ENCODE results near the gene LRRC75A. TPM values are rescaled to one million over a fixed set of nuclear protein-coding genes. Genes with fewer than 3 reads are reported as not detected.

Gene LRRC75A
- total RNA-seq, 1 experiment from 2014 or later: 10.1 TPM

DNA sequence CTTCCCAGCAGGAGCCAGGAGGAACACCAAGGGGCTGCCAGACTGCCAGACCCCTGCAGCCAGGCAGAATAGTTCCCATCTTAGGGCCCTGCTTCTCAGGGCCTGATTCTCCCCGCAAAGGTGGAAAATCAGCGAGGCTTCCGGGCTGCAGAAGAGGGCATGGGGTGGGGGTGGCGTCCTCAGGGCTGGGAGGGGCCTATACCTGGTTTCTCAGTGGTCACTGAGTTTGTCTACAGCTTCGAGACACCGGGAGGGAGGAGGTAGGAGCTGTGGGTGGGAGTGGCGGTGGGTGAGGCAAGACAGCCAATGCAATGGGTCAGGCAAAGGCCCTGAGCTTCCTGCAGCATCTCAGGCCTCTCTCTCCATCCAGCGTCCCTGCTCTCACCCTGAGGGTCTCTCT, 14.3 kb downstream of the LRRC75A start:
- Histone ChIP-seq H2BK20ac (ENCODE audit: low read depth, low read length, poor library complexity, severe bottlenecking) (no peak overlapping the region), H3K23me2 (ENCODE audit: insufficient read length, low read depth, low read length, poor library complexity, severe bottlenecking) (no peaks in the 10 kb centered on the region), H3K14ac (ENCODE audit: insufficient read depth, low read length) (no peak overlapping the region), H3K79me1 (ENCODE audit: insufficient read depth, low read depth, low read length, poor library complexity, severe bottlenecking) (no peaks in the 10 kb centered on the region), H3K18ac (ENCODE audit: insufficient read length, low read depth, low read length) (no peak overlapping the region), H2AK5ac (ENCODE audit: insufficient read length, low read length) (no peak overlapping the region), H3K79me2 (ENCODE audit: insufficient read depth, low read length) (no peaks in the 10 kb centered on the region; the same call in 1 of the 2 replicates), H2BK120ac (ENCODE audit: low read depth, low read length, poor library complexity, severe bottlenecking) (no peak overlapping the region), H3K4me2 (ENCODE audit: insufficient read depth, insufficient read length, low read length) (no peak overlapping the region), H2AFZ (ENCODE audit: low read length) (no peak overlapping the region), H3K23ac (ENCODE audit: insufficient read length, low read depth, low read length) (no peak overlapping the region), H3K4ac (ENCODE audit: low read depth, low read length) (no peak overlapping the region), H3K56ac (ENCODE audit: insufficient read length, low read depth, low read length) (no peak overlapping the region), H3K27me3 (ENCODE audit: insufficient read depth, low read length) (no peaks in the 10 kb centered on the region), H4K91ac (ENCODE audit: insufficient read length, low read depth, low read length) (no peak overlapping the region), H3K27ac (ENCODE audit: insufficient read length, low read depth, low read length) (no peak overlapping the region), H4K20me1 (ENCODE audit: control insufficient read depth, insufficient read depth, insufficient read length) (no peaks in the 10 kb centered on the region), H3K9ac (ENCODE audit: extremely low read depth, insufficient read length, low read length) (no peak overlapping the region), H4K5ac (ENCODE audit: insufficient read length, low read depth, low read length) (no peak overlapping the region), H4K8ac (replicated peaks; ENCODE audit: insufficient read length, low read depth, low read length) (no peak overlapping the region), H2BK5ac (ENCODE audit: insufficient read length, low read length) (no peak overlapping the region), H3K4me1 (ENCODE audit: insufficient read depth, low read length) (peaks cover 8% of the 10 kb centered on the region; the same call in 1 of the 2 replicates), H2BK15ac (ENCODE audit: low read depth, low read length) (no peak overlapping the region), H3T11ph (ENCODE audit: low read length) (no peak overlapping the region), H2BK12ac (ENCODE audit: insufficient read length, low read depth, low read length) (no peak overlapping the region), H3K9me3 (ENCODE audit: control insufficient read depth, low read depth, low read length) (no peaks in the 10 kb centered on the region)
- Mint-ChIP-seq H3K9me3 (no peaks in the 10 kb centered on the region), H3K4me1 (peaks cover 41 to 43% of the 10 kb centered on the region in 2 experiments), H3K4me3 (no peak overlapping the region), H3K27ac (peak overlapping the region in 1 of 3 experiments; percentile 85; a peak in 2 of 7 replicates), H3K27me3 (ENCODE audit: low read depth) (no peaks in the 10 kb centered on the region), H3K36me3 (ENCODE audit: insufficient read depth in 1 of 3, low read depth in 3 of 3) (peaks cover 2 to 5% (median 4%) of the 10 kb centered on the region in 3 experiments; a peak in 2 of 7 replicates)
- no peak for DNase-seq
- TF ChIP-seq, protein P1, sequence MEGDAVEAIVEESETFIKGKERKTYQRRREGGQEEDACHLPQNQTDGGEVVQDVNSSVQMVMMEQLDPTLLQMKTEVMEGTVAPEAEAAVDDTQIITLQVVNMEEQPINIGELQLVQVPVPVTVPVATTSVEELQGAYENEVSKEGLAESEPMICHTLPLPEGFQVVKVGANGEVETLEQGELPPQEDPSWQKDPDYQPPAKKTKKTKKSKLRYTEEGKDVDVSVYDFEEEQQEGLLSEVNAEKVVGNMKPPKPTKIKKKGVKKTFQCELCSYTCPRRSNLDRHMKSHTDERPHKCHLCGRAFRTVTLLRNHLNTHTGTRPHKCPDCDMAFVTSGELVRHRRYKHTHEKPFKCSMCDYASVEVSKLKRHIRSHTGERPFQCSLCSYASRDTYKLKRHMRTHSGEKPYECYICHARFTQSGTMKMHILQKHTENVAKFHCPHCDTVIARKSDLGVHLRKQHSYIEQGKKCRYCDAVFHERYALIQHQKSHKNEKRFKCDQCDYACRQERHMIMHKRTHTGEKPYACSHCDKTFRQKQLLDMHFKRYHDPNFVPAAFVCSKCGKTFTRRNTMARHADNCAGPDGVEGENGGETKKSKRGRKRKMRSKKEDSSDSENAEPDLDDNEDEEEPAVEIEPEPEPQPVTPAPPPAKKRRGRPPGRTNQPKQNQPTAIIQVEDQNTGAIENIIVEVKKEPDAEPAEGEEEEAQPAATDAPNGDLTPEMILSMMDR (conservative IDR thresholded peaks at IDR 0.05): no peak
- no CpG with 5 or more reads among the region's 8 CpGs for WGBS (ENCODE audit: extremely low coverage, insufficient read length, low lambda C conversion rate)
